Measurements from ENCODE around the gene ANKHD1. TPM values are rescaled to one million over a fixed set of nuclear protein-coding genes. Genes with fewer than 3 reads are reported as not detected.

The ANKHD1 gene
- total and polyA plus RNA-seq, 11 donors = 41.4 to 78.8 (median 58.1) TPM

- Histone ChIP-seq H3K9me3 (no peaks in the 10 kb centered on the region), H3K36me3 (peaks cover 0 to 51% (median 31%) of the 10 kb centered on the region in 9 donors), H3K27ac (peak overlapping the region in 4 of 12 donors; percentile 89 to 96 (median 94)), H3K27me3 (no peaks in the 10 kb centered on the region), H3K4me3 (peak overlapping the region in 9 of 12 donors; percentile 68 to 99 (median 78)), H3K4me1 (peaks cover 0 to 50% (median 31%) of the 10 kb centered on the region in 12 donors)
- ATAC-seq (no peak), DNase-seq (no peak)
- 77 to 91% (median 86%) methylated on average over 1 of the region's 1 CpG for WGBS, 4 donors
- TF ChIP-seq CTCF (IDR thresholded peaks at IDR 0.05) (no peak), POLR2A (IDR thresholded peaks at IDR 0.05) (no peak)
- intact Hi-C loops (cut with DNase I) = loop anchor here in 1 of 10 donors (5.0 kb wide), 1 partner anchor 141 kb away; no protein-coding TSS in a partner anchor
Measured at GRCh38 chr5:140555747-140556312, 154.2 kb downstream of the ANKHD1 start.

DNA sequence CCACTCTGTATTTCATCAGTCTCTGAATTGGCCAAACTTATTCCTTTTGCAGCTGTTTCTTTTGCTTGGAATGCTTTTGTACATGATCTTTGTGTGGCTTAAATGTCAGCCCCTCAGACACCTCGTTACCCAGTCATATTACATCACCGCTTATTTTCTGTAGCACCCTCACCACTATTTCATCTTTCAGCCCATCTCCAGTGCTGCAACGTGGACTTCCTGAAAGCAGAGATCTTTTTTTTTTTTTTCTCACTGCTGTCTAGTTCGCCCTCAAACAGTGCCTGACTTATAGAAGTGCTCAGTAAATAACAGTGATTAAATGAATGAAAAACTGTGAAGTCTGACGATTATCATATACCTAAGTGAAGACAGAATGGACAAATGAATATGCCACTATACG lies 154.8 kb downstream of the ANKHD1 start:
- H3K9me3 ChIP-seq = no peaks in the 10 kb centered on the region
- peak overlapping the region in 8 of 12 donors; percentile 87 to 96 (median 92) for H3K27ac ChIP-seq
- peaks cover 0 to 47% (median 31%) of the 10 kb centered on the region in 12 donors for H3K4me1 ChIP-seq
- H3K36me3 ChIP-seq = peaks cover 0 to 46% (median 28%) of the 10 kb centered on the region in 9 donors
- H3K27me3 ChIP-seq = no peaks in the 10 kb centered on the region
- intact Hi-C loops (cut with DNase I) = loop anchor here in 1 of 10 donors (5.0 kb wide), 1 partner anchor 141 kb away; no protein-coding TSS in a partner anchor
- DNase-seq (no peak), ATAC-seq (no peak)
- no peak for TF ChIP-seq POLR2A (IDR thresholded peaks at IDR 0.05)
- TF ChIP-seq CTCF (IDR thresholded peaks at IDR 0.05) = no peak
- 7% methylated on average over 6 of the region's 6 CpGs for WGBS, 4 donors
- peak overlapping the region; percentile 56 to 99 (median 78) for H3K4me3 ChIP-seq

DNA sequence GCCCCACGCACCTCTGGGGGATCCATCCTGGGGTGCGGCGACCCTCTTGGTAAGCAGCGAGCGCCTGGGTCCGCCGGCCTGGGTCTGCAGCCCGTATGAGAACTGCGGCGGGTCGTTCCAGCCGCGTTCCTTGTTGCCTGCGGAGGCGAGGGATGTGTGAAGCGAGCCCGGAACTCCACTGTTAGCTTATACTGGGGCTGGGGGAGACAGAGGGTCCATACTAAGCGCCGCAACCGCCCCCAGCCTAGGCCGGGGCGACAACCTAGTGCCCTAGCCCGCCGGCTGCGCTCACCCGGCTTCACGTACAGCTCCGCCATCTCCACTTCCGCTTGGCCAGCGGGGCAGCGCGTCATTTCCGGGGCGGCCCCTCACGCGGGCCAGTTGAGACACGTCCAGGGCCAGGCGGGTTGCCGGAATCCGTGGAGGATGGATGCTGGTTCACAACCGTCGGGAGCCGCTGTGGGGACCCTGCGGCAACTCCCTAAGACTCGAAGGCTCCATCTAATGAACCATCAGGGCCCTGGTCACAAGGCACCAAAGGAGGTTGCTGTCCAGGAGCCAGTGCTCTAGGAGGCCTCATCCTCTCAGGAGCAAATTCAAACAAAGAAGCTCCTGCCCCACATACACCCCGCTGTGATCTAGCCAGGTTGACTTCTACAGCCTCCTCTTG lies 155.6 kb downstream of the ANKHD1 start, which contains the start of gene SRA1:
TSS of gene SRA1 (minus strand) at position 338 of the 670 bp plus-strand sequence. CDS start at position 317, 21 bp downstream.
- Histone ChIP-seq H3K9me3 (no peaks in the 10 kb centered on the region), H3K27ac (peak within 1 kb of the TSS; percentile 58 to 97 (median 90)), H3K4me1 (peaks cover 0 to 50% (median 32%) of the 10 kb centered on the region in 12 donors), H3K27me3 (no peaks in the 10 kb centered on the region), H3K4me3 (peak within 1 kb of the TSS; percentile 56 to 99 (median 78)), H3K36me3 (peaks cover 0 to 39% (median 25%) of the 10 kb centered on the region in 9 donors)
- intact Hi-C loops (cut with DNase I) = loop anchor here in 1 of 10 donors (5.0 kb wide), 1 partner anchor 140 kb away; no protein-coding TSS in a partner anchor
- WGBS, 4 donors = 1 to 6% (median 1%) methylated on average over 5 to 46 of the region's 46 CpGs
- TF ChIP-seq CTCF (IDR thresholded peaks at IDR 0.05) (peak in 1 of 12 donors; percentile 5), POLR2A (IDR thresholded peaks at IDR 0.05) (peak; percentile 53 to 90)
- DNase-seq = peak; percentile 93 to 97 (median 94)
- ATAC-seq = peak; percentile 91 to 98 (median 96)

DNA sequence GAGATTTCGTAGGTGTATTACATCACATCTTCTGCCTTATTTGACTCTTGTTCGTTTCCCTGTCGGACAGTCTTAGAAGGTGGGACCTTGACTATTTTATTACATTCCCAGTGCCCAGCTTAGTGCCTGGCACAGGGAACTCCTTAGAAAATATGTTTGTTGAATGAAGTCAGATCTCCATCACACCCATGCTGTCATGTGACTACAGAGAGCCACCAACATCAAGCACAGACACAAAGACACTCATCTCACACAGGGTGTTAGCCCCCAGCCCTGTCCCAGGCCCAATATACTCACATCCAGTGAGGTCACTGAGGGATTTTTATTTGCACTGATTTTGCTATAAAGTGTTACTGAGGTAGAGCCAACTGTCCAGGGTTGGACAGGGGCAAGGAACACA lies 156.3 kb downstream of the ANKHD1 start:
- peaks cover 0 to 56% (median 37%) of the 10 kb centered on the region in 12 donors for H3K4me1 ChIP-seq
- TF ChIP-seq POLR2A (IDR thresholded peaks at IDR 0.05) (no peak), CTCF (IDR thresholded peaks at IDR 0.05) (no peak)
- ATAC-seq (no peak), DNase-seq (no peak)
- H3K36me3 ChIP-seq = peaks cover 0 to 32% (median 21%) of the 10 kb centered on the region in 9 donors
- H3K27me3 ChIP-seq = no peaks in the 10 kb centered on the region
- WGBS, 4 donors = 81 to 90% (median 85%) methylated on average over 3 of the region's 3 CpGs
- H3K9me3 ChIP-seq = no peaks in the 10 kb centered on the region
- peak overlapping the region in 11 of 12 donors; percentile 83 to 97 (median 90) for H3K27ac ChIP-seq
- peak overlapping the region in 1 of 12 donors; percentile 83 for H3K4me3 ChIP-seq
- intact Hi-C loops (cut with DNase I) = loop anchor here in 1 of 10 donors (5.0 kb wide), 1 partner anchor 139 kb away; no protein-coding TSS in a partner anchor

All from heart left ventricle (tissue), 16 donors.